GM10248 (cell line): ENCODE results near the gene ABCB9.

ENCODE experiments used
- CTCF ChIA-PET: fragments of 300-600 bp; sonication (Branson Sonifier 250); formaldehyde crosslinking; extraction: SDS; loops from one replicate; lab custom pipeline; 2021; ENCODE audit warnings: antibody characterized with exemption; lab: Yijun Ruan, JAX
- POLR2A ChIA-PET: fragments of 350-650 bp; sonication (Branson Sonifier 250); formaldehyde crosslinking; extraction: SDS; loops from one replicate; lab custom pipeline; 2020; ENCODE audit warnings: antibody characterized with exemption; lab: Yijun Ruan, JAX
- DNase-seq: peaks from one replicate; pipeline ENCODE4 v3.0.0; 2012; ENCODE audit errors: extremely low spot score
- CTCF ChIP-seq: IDR thresholded peaks from 2 replicates; pipeline ENCODE4 v1.5.1; 2012; ENCODE audit warnings: mild to moderate bottlenecking, low read depth; ENCODE audit errors: extremely low read depth, missing control alignments, control extremely low read depth

The ABCB9 gene

GRCh38 chr12:122889761-122890520 is 76.3 kb downstream of the ABCB9 start:
- POLR2A ChIA-PET, result interaction anchor here (0.7 kb wide), 1 partner anchor 1656 kb away, joined by 3 read pairs; no protein-coding TSS in a partner anchor
- no peak for DNase-seq
- CTCF ChIA-PET, result interaction anchor here (0.8 to 2.7 kb wide), 4 partner anchors 8 to 29 kb away, joined by 3 to 12 read pairs (median 5); no protein-coding TSS in a partner anchor
- TF ChIP-seq CTCF, result no peak

- CTCF ChIA-PET, result interaction anchor here (0.9 to 2.0 kb wide), 6 partner anchors 8 to 45 kb away, joined by 3 to 10 read pairs (median 4); no protein-coding TSS in a partner anchor
- DNase-seq, result peak; percentile 54
- POLR2A ChIA-PET, result interaction anchor here (0.6 to 1.0 kb wide), 2 partner anchors 15 to 344 kb away, joined by 3 to 4 read pairs; partner anchors contain the start of gene MPHOSPH9
- TF ChIP-seq CTCF, result no peak
Measured at GRCh38 chr12:122888232-122888752, 78.0 kb downstream of the ABCB9 start.

- ChIA-PET POLR2A (no interaction called here), CTCF (interaction anchor here (0.9 to 2.0 kb wide), 6 partner anchors 8 to 45 kb away, joined by 3 to 10 read pairs (median 4); no protein-coding TSS in a partner anchor)
- no peak for DNase-seq
- TF ChIP-seq CTCF, result no peak
Measured at GRCh38 chr12:122887819-122888212, 78.4 kb downstream of the ABCB9 start.

GRCh38 chr12:122886851-122887818 is 79.1 kb downstream of the ABCB9 start:
- peak; percentile 56 for DNase-seq
- TF ChIP-seq CTCF, result no peak
- CTCF ChIA-PET, result interaction anchor here (1.4 to 2.0 kb wide), 4 partner anchors 7 to 46 kb away, joined by 3 to 10 read pairs (median 6); no protein-coding TSS in a partner anchor
- POLR2A ChIA-PET, result interaction anchor here (0.6 kb wide), 1 partner anchor 241 kb away, joined by 4 read pairs; no protein-coding TSS in a partner anchor

GRCh38 chr12:122886161-122886560 is 80.1 kb downstream of the ABCB9 start:
- DNase-seq, result no peak
- ChIA-PET POLR2A (interaction anchor here (0.7 kb wide), 1 partner anchor 22 kb away, joined by 7 read pairs; no protein-coding TSS in a partner anchor), CTCF (interaction anchor here (0.9 kb wide), 1 partner anchor 9 kb away, joined by 5 read pairs; no protein-coding TSS in a partner anchor)
- no peak for TF ChIP-seq CTCF
